8988T (cell line): Measurements from ENCODE around the gene PSMD13.

ENCODE experiments used
- DNase-seq: peaks from one replicate; pipeline ENCODE4 v3.0.0; 2011

PSMD13 gene

GRCh38 chr11:205221-206001 lies 31.4 kb upstream of the PSMD13 start:
- no peak for DNase-seq

GRCh38 chr11:206002-206384 lies 30.8 kb upstream of the PSMD13 start:
- DNase-seq: no peak

- DNase-seq: peak; percentile 70
Measured at GRCh38 chr11:206526-207207, 30.1 kb upstream of the PSMD13 start.

GRCh38 chr11:207208-207862 lies 29.4 kb upstream of the PSMD13 start, which contains the start of the genes BET1L and RIC8A:
Gene BET1L, minus strand, starts transcription at chr11:207399. Its CDS starts 78 bp downstream, at chr11:207321.
Gene RIC8A, plus strand, starts transcription at chr11:207708. Its CDS starts 1,147 bp downstream, at chr11:208855.
- DNase-seq: peak; percentile 99

- no peak for DNase-seq
Measured at GRCh38 chr11:207863-208180, 29.0 kb upstream of the PSMD13 start.

GRCh38 chr11:208181-208916 lies 28.4 kb upstream of the PSMD13 start:
- peak; percentile 94 for DNase-seq

GRCh38 chr11:208917-209260 lies 27.9 kb upstream of the PSMD13 start:
- DNase-seq: peak; percentile 44

- DNase-seq: no peak
Measured at GRCh38 chr11:209275-210121, 27.3 kb upstream of the PSMD13 start.

GRCh38 chr11:210122-210802 lies 26.5 kb upstream of the PSMD13 start:
- peak; percentile 89 for DNase-seq

GRCh38 chr11:210803-211180 lies 26.0 kb upstream of the PSMD13 start:
- no peak for DNase-seq

- no peak for DNase-seq
Measured at GRCh38 chr11:211295-211694, 25.5 kb upstream of the PSMD13 start.

GRCh38 chr11:211741-212140 lies 25.0 kb upstream of the PSMD13 start:
- DNase-seq: no peak

GRCh38 chr11:212150-213100 lies 24.4 kb upstream of the PSMD13 start:
- no peak for DNase-seq

GRCh38 chr11:213111-213510 lies 23.7 kb upstream of the PSMD13 start:
- no peak for DNase-seq

- no peak for DNase-seq
Measured at GRCh38 chr11:214083-214482, 22.7 kb upstream of the PSMD13 start.

GRCh38 chr11:215581-216037 lies 21.2 kb upstream of the PSMD13 start:
- DNase-seq: no peak

- DNase-seq: no peak
Measured at GRCh38 chr11:216081-216974, 20.4 kb upstream of the PSMD13 start.

- no peak for DNase-seq
Measured at GRCh38 chr11:217704-218103, 19.1 kb upstream of the PSMD13 start.

GRCh38 chr11:218815-219593 lies 17.8 kb upstream of the PSMD13 start:
- DNase-seq: no peak
